ENCODE data around the gene ZNF282. TPM values are rescaled to one million over a fixed set of nuclear protein-coding genes. Genes with fewer than 3 reads are reported as not detected.
"Not testable (repeated sequence)": the region's sequence is repeated elsewhere in the genome, so short reads cannot be mapped to it uniquely, and the experiment has no call there.

The ZNF282 gene
- total RNA-seq, 2 experiments from 2014 or later, result 28.2 to 29.4 TPM

DNA sequence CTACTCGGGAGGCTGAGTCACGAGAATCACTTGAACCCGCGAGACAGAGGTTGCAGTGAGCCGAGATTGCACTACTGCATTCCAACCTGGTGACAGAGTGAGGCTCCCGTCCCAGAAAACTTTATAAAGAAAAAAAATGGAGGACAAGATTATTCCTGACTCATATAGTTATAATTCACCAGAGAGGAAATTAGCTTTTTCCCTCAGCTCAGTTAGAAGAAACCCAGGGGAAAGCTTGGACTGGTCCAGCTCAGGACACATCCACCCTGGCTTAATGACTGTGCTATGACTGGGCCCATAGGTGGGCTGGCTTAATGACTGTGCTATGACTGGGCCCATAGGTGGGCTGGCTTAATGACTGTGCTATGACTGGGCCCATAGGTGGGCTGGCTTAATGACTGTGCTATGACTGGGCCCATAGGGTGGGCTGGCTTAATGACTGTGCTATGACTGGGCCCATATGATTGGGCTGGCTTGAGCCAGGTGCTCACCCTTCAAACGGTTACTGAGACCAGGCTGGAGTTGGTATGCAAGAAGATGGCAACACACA, 38.4 kb downstream of the ZNF282 start:
- H3K4me1 Mint-ChIP-seq; H3K27ac Mint-ChIP-seq; DNase-seq; H3K27me3 Mint-ChIP-seq; H3K36me3 Mint-ChIP-seq (ENCODE audit: low read depth); H3K9me3 Mint-ChIP-seq; POLR2A ChIA-PET; H3K4me3 Mint-ChIP-seq: not testable (repeated sequence)
- CTCF ChIA-PET, result interaction anchor here (0.7 to 1.9 kb wide), 4 partner anchors 25 to 87 kb away, joined by 3 to 4 read pairs (median 4); no protein-coding TSS in a partner anchor

DNA sequence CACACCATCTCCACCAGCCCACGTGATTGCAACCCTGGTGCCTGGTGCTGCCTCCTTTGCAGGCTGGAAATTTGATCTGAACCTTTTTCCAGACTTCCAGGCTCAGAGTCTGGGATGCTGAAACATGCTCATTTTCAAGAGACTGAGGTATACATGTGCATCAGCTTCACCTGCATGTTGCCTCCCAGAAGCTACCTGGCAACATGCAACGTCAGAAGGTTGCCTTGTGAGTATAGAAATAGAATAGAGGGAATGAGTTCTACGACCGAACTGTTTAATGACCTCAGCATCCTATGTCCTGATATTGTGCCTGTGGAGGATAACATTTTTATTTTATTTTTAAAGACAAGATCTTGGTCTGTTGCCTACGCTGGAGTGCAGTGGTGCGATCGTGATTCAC, 42.2 kb downstream of the ZNF282 start:
- Mint-ChIP-seq H3K27ac (no peak overlapping the region), H3K4me1 (peaks cover 25% of the 10 kb centered on the region), H3K27me3 (no peaks in the 10 kb centered on the region), H3K4me3 (no peak overlapping the region), H3K36me3 (ENCODE audit: low read depth) (peaks cover 6% of the 10 kb centered on the region), H3K9me3 (peaks cover under 1% of the 10 kb centered on the region)
- no peak for DNase-seq
- POLR2A ChIA-PET, result no interaction called here
- CTCF ChIA-PET, result interaction anchor here (1.0 to 1.3 kb wide), 3 partner anchors 8 to 24 kb away, joined by 3 to 5 read pairs (median 3); partner anchors contain the start of gene ZNF783

DNA sequence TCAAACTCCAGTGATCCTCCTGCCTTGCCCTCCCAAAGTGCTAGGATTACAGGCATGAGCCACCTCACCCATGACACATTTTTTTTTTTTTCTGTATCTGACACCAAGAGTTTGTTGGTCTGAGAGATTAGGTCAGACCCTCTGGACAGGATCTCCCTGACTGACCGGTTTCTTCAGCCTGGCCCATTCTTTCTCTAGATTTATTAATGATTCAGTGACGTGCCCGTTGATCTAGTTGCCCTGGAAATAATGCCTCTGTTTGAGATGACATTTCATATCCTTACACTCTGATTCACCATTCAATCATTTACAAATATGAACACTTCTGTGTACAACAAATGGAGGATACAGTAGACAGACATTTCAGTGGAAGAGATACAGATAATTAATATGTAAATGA, 42.7 kb downstream of the ZNF282 start:
- peaks cover 30% of the 10 kb centered on the region for H3K4me1 Mint-ChIP-seq
- CTCF ChIA-PET, result interaction anchor here (1.2 kb wide), 2 partner anchors 8 to 12 kb away, joined by 3 to 4 read pairs; no protein-coding TSS in a partner anchor
- peaks cover 6% of the 10 kb centered on the region for H3K9me3 Mint-ChIP-seq
- H3K27ac Mint-ChIP-seq, result no peak overlapping the region
- no peak for DNase-seq
- peaks cover 12% of the 10 kb centered on the region for H3K36me3 Mint-ChIP-seq (ENCODE audit: low read depth)
- POLR2A ChIA-PET, result no interaction called here
- no peaks in the 10 kb centered on the region for H3K27me3 Mint-ChIP-seq
- H3K4me3 Mint-ChIP-seq, result peak overlapping the region; percentile 2

DNA sequence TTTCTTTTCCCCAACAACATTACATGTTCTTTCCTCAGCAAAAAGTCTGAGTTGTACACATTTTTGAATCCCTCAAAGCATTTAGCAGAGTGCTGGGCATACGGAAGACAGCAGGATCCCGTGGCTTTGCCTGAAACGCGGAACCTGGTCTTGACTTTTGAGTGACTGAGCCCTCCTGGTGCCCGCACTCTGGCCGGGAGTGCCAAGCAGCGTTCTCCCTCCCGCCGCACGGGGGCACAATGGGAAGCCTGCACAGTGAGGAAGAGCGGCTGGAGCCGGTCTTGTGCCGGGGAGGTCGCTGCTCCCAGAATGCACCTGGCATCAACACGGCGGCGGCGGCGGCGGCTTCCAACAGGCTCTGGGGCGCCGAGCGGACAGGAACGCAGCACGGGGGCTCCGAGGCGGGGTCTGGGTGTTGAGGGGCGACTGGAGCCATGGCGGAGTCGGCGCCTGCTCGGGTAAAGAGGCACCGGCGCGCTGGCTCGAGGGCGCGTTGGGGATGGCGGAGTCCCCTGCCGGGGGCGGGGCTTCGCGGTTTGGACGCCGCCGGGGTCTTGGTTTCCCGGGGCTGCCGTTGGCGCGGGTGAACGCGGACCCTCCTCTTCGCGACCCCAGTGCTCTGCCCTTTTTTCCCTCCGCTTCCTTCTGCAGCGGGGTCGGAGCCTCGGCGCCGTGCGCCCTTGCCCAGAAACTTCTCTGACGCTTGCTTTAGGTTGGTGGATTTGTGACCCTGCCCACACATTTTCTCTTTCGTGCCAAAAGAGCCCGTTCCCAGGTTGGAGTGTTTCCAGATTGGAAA, 44.2 kb downstream of the ZNF282 start, which contains the start of gene ZNF212:
Gene ZNF212, plus strand, starts transcription at position 307 of the 799 bp plus-strand sequence. Its CDS starts 128 bp downstream, at position 435.
- H3K4me1 Mint-ChIP-seq, result peaks cover 31% of the 10 kb centered on the region
- peaks cover 14% of the 10 kb centered on the region for H3K36me3 Mint-ChIP-seq (ENCODE audit: low read depth)
- peak within 1 kb of the TSS; percentile 86 for H3K27ac Mint-ChIP-seq
- H3K27me3 Mint-ChIP-seq, result no peaks in the 10 kb centered on the region
- CTCF ChIA-PET, result interaction anchor here (1.2 to 1.3 kb wide), 3 partner anchors 9 to 78 kb away, joined by 3 to 5 read pairs (median 4); no protein-coding TSS in a partner anchor
- H3K9me3 Mint-ChIP-seq, result peaks cover 6% of the 10 kb centered on the region
- POLR2A ChIA-PET, result interaction anchor here (0.6 kb wide), 1 partner anchor 51 kb away, joined by 9 read pairs; no protein-coding TSS in a partner anchor
- peak within 1 kb of the TSS; percentile 78 for H3K4me3 Mint-ChIP-seq
- peak; percentile 90 for DNase-seq

DNA sequence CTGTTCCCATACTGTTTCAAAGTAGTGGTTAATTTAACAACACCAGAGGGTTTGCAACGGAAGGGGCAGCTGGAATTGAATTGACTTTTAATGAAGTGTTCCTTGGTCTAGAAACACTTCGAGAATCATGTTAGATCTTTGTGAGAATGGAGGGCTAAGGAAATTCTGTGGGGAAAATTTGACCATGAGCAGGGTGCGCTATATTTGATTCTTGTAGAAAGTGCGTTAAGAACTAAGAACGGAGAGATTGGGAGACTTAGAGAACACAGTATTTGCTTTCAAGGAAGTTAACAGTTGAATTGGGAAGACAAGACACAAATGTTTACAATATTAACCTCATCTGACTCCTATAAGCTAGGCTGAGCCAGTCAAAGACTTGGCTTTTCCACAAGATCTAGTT, 45.3 kb downstream of the ZNF282 start:
- no peaks in the 10 kb centered on the region for H3K27me3 Mint-ChIP-seq
- H3K4me3 Mint-ChIP-seq, result peak overlapping the region; percentile 78
- H3K36me3 Mint-ChIP-seq (ENCODE audit: low read depth), result peaks cover 17% of the 10 kb centered on the region
- H3K27ac Mint-ChIP-seq, result peak overlapping the region; percentile 86
- H3K9me3 Mint-ChIP-seq, result peaks cover 6% of the 10 kb centered on the region
- POLR2A ChIA-PET, result no interaction called here
- peaks cover 41% of the 10 kb centered on the region for H3K4me1 Mint-ChIP-seq
- no peak for DNase-seq
- CTCF ChIA-PET, result interaction anchor here (1.0 to 1.3 kb wide), 4 partner anchors 20 to 88 kb away, joined by 3 to 5 read pairs (median 4); no protein-coding TSS in a partner anchor

DNA sequence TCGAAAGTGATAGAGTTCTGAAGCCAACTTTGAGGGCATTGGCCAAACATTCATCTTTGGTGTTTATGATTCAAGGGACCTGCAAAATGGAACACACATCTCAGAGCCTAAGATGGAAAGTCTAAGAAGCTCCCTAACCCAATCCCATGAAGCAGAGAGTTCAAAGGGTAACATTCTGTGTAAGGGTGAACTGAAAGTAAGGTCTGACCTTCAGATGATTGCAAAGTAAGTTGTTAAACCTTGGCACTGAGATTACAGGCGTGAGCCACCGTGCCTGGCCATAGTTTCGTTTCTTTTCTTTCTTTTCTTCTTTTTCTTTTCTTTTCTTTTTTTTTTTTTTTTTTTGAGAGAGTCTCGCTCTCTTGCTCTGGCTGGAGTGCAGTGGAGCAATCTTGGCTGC, 46.4 kb downstream of the ZNF282 start:
- Mint-ChIP-seq H3K4me1 (peaks cover 46% of the 10 kb centered on the region), H3K27me3 (no peaks in the 10 kb centered on the region), H3K9me3 (peaks cover 6% of the 10 kb centered on the region), H3K4me3 (peak overlapping the region; percentile 43), H3K27ac (peak overlapping the region; percentile 2), H3K36me3 (ENCODE audit: low read depth) (peaks cover 17% of the 10 kb centered on the region)
- DNase-seq, result no peak
- POLR2A ChIA-PET, result no interaction called here
- CTCF ChIA-PET, result interaction anchor here (0.6 to 1.2 kb wide), 7 partner anchors 10 to 668 kb away, joined by 3 to 5 read pairs (median 3); no protein-coding TSS in a partner anchor

DNA sequence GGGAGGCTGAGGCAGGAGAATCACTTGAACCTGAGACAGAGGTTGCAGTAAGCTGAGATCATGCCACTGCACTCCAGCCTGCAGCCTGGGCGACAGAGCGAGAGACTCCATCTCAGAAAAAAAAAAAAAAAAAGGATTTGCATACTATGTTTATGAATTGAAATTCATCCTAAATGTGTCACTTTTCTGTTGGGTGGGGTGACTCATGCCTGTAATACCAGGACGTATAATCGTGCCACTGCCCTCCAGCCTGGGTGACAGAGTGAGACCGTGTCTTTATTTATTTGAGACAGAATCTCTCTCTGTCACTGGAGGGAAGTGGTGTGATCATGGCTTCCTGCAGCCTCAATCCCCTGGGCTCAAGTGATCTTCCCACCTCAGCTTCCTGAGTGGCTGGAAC, 49.9 kb downstream of the ZNF282 start:
- DNase-seq, result no peak
- H3K9me3 Mint-ChIP-seq, result peaks cover 6% of the 10 kb centered on the region
- peak overlapping the region; percentile 55 for H3K27ac Mint-ChIP-seq
- H3K27me3 Mint-ChIP-seq, result no peaks in the 10 kb centered on the region
- peaks cover 20% of the 10 kb centered on the region for H3K36me3 Mint-ChIP-seq (ENCODE audit: low read depth)
- CTCF ChIA-PET, result interaction anchor here (0.6 to 2.3 kb wide), 6 partner anchors 8 to 360 kb away, joined by 3 to 9 read pairs (median 4); partner anchors contain the start of gene ZNF783
- H3K4me3 Mint-ChIP-seq, result no peak overlapping the region
- POLR2A ChIA-PET, result interaction anchor here (0.7 kb wide), 1 partner anchor 282 kb away, joined by 3 read pairs; no protein-coding TSS in a partner anchor
- peaks cover 50% of the 10 kb centered on the region for H3K4me1 Mint-ChIP-seq

DNA sequence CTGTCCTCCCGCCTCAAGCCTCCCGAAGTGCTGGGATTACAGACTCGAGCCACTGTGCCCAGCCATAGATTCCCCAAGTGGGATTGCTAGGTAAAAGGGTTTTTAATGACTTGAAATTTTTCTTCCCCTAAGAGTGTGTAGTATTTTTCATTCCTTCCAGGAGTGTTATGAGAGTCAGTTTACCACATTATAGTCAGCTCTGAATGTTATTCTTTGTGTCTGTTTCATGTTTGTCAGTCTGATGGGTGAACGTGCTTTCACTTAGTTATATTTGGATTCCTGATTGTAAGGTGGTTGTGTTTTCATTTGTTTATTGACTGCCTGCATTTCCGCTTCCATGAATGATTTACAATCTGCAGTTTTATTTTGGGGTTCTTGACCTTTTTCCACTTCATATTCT, 50.4 kb downstream of the ZNF282 start:
- Mint-ChIP-seq H3K36me3 (ENCODE audit: low read depth) (peaks cover 20% of the 10 kb centered on the region), H3K27ac (peak overlapping the region; percentile 10), H3K9me3 (peaks cover 6% of the 10 kb centered on the region), H3K4me3 (no peak overlapping the region), H3K4me1 (peaks cover 45% of the 10 kb centered on the region), H3K27me3 (no peaks in the 10 kb centered on the region)
- no peak for DNase-seq
- ChIA-PET CTCF (interaction anchor here (0.6 to 2.3 kb wide), 7 partner anchors 9 to 1982 kb away, joined by 3 to 9 read pairs (median 5); partner anchors contain the start of genes ZNF398 and ZNF783), POLR2A (interaction anchor here (0.7 kb wide), 1 partner anchor 282 kb away, joined by 3 read pairs; no protein-coding TSS in a partner anchor)

DNA sequence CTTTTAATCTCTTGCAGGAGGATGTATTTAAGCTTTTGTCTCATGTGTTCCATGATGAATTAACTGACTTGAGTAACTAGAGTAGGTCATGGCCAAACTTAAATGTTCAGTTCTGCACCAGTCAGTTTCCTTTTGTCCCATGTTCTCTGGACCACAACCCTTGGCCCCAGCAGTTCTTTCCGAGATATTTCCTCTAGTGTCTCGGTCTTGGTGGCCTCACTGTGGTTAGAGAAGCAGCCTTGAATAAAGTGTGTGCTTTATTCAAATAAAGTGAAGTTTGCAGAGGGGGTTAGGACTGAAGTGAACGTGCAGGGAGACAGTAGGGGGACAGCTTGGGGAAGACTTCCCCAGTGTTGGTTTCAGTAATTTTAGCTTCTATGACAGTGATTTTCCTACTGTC, 53.4 kb downstream of the ZNF282 start:
- no peak overlapping the region for H3K4me3 Mint-ChIP-seq
- no peak for DNase-seq
- no peaks in the 10 kb centered on the region for H3K9me3 Mint-ChIP-seq
- H3K4me1 Mint-ChIP-seq, result peaks cover 33% of the 10 kb centered on the region
- H3K27ac Mint-ChIP-seq, result peak overlapping the region; percentile 34
- peaks cover 20% of the 10 kb centered on the region for H3K36me3 Mint-ChIP-seq (ENCODE audit: low read depth)
- ChIA-PET CTCF (interaction anchor here (1.0 to 6.7 kb wide), 5 partner anchors 12 to 183 kb away, joined by 3 to 47 read pairs (median 3); partner anchors contain the start of gene ZNF783), POLR2A (no interaction called here)
- no peaks in the 10 kb centered on the region for H3K27me3 Mint-ChIP-seq

DNA sequence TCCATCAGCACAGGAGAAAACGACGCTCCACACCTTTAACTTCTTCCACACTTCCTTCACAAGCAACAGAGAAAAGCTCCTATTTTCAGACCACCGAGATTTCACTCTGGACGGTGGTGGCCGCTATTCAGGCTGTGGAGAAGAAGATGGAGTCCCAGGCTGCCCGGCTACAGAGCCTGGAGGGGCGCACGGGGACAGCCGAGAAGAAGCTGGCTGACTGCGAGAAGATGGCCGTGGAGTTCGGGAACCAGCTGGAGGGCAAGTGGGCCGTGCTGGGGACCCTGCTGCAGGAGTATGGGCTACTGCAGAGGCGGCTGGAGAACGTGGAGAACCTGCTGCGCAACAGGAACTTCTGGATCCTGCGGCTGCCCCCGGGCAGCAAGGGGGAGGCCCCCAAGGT, 54.8 kb downstream of the ZNF282 start:
- CTCF ChIA-PET, result interaction anchor here (0.7 to 6.7 kb wide), 4 partner anchors 9 to 35 kb away, joined by 3 to 47 read pairs (median 4); partner anchors contain the start of gene ZNF783
- H3K4me3 Mint-ChIP-seq, H3K27ac Mint-ChIP-seq, H3K9me3 Mint-ChIP-seq, H3K27me3 Mint-ChIP-seq, POLR2A ChIA-PET, DNase-seq: not testable (repeated sequence)
- Mint-ChIP-seq H3K36me3 (ENCODE audit: low read depth) (peaks cover 20% of the 10 kb centered on the region), H3K4me1 (peaks cover 26% of the 10 kb centered on the region)

DNA sequence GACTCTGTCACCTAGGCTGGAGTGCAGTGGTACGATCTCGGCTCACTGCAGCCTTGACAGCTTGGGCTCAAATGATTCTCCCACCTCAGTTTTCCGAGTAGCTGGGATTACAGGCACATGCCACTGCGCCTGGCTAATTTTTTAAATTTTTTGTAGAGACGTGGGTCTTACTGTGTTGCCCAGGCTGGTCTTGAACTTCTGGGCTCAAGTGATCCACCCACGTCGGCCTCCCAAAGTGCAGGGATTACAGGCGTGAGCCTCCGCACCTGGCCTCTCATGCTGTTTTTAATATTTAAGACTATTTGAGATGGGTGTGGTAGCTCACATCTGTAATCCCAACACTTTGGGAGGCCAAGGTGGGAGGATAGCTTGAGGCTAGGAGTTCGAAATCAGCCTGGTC, 56.2 kb downstream of the ZNF282 start:
- H3K27me3 Mint-ChIP-seq, H3K4me3 Mint-ChIP-seq, DNase-seq, POLR2A ChIA-PET, H3K27ac Mint-ChIP-seq, H3K9me3 Mint-ChIP-seq: not testable (repeated sequence)
- CTCF ChIA-PET, result interaction anchor here (0.8 to 6.7 kb wide), 4 partner anchors 10 to 105 kb away, joined by 3 to 47 read pairs (median 4); partner anchors contain the start of gene ZNF783
- Mint-ChIP-seq H3K4me1 (peaks cover 17% of the 10 kb centered on the region), H3K36me3 (ENCODE audit: low read depth) (peaks cover 26% of the 10 kb centered on the region)

DNA sequence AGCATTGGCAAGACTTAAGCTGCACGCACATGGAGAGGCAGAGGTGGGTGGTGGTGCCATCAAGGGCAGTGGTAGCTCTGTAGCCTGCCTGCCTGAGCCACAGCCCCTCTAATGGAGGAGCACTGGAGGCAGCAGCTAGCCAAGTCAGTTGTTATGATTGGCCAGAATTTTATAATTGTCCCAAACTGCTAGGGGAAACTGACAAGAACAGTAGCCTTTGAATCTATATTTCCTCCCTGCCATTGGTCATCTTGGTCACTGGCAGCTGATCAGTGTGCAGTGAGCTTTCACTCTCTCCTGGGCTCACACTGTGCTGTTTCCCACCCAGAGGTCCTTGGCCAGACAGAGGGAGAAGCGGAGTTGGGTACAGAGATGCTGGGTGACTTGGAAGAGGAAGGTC, 57.0 kb downstream of the ZNF282 start:
- no peaks in the 10 kb centered on the region for H3K9me3 Mint-ChIP-seq
- ChIA-PET CTCF (interaction anchor here (0.6 to 6.7 kb wide), 6 partner anchors 9 to 154 kb away, joined by 3 to 47 read pairs (median 3); partner anchors contain the start of gene ZNF783), POLR2A (no interaction called here)
- H3K27ac Mint-ChIP-seq, result no peak overlapping the region
- no peaks in the 10 kb centered on the region for H3K27me3 Mint-ChIP-seq
- H3K4me3 Mint-ChIP-seq, result no peak overlapping the region
- peaks cover 26% of the 10 kb centered on the region for H3K36me3 Mint-ChIP-seq (ENCODE audit: low read depth)
- DNase-seq, result no peak
- peaks cover 17% of the 10 kb centered on the region for H3K4me1 Mint-ChIP-seq

Measured in activated CD4-positive, alpha-beta T cell treated with anti-CD3 and anti-CD28 coated beads, Interleukin-2, amount 10 ng/mL, durations not matched to agents 7 days and 5 days (primary cell).